ENCODE measurements around the gene CYSRT1.
"Not testable (repeated sequence)": the region's sequence is repeated elsewhere in the genome, so short reads cannot be mapped to it uniquely, and the experiment has no call there.

Gene CYSRT1

DNA sequence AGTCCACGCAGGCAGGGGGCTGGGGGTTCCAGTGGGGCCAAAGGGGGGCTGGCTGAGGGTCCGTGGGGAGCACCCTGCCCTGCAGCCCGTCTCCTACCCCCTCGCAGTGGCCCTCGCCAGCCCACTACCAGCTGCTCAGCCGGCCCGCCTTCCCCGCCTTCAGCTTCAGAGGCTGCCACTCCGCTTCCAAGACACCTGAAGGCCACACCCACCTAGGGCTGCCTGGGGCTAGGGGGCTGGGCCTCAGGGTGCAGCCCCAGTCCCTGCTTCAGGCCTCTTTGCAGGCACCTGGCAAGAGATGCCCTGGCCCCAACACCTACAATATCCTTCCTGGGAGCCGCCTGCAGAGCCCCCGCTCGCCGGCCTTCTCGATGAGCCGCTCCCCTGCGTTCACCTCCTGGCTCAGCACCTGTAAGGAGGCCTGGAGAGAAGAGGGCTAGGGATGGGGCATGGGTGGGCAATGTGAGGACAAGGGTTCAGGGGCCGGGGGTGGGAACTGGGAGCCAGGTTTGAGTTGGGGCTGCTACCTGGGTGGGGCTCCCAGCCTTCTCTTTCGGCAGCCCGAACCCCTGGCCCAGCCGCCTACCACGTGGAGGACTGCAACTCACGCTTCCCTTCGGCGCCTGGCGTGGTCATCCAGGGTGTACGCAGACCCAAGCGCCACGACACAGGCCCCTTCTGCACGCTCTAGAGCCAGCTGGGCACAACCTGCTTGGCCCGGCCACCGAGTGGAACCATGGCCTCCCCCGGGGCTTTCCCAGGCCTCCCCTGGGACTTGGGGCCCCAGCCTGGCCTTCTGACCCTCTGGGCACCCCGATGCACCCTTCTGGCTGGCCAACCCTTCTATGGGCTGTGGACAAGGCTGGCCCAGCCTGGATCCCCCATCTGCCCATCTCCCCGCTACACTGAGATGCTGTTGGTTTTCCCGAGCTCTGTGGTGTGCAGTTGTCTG, 27.9 kb downstream of the CYSRT1 start:
- no peak for DNase-seq (ENCODE audit: low read depth)

DNA sequence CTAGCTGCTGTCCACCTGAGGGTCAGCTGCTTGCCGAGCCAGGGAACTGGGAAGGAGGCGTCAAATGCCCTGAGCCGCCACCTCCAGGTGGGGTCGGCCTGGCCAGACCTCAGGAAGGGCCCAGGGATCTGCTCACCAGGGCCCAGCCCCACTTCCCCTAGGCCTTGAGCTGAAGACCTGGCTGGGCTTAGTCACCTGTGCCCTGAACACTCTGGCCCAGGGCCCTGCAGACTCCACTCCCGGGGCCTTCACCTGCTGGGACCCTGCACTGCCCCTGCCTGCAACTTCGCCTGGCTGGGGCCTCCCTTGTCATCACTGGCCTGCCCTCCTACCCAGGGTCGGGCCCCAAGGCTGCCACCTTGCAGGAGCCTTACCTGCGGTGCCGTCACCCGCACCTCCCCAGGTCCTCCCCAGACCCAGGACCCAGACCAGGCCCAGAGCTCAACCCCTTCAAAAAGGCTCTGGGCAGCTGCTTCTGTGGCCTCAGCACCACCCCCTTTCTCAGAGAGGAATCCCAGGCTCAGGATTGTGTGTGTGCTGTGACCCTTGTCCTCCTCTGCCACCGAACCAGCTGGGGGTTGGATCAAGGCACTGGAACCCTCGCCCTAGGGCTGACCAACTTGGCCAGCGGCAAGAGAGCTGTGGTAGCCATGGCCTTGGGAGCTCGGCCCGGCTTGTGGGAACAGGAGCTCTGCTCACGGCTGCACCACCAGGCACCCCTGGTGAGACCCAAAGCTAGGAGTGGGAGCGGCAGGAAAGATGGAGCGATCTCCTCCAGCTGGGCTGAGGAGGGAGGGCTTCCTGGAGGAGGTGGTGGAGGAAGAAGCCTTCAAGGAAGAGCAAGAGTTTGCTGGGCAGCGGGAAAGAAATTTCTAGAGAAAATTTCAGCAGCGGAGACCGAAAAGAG, 29.0 kb downstream of the CYSRT1 start:
- no peak for DNase-seq (ENCODE audit: low read depth)

DNA sequence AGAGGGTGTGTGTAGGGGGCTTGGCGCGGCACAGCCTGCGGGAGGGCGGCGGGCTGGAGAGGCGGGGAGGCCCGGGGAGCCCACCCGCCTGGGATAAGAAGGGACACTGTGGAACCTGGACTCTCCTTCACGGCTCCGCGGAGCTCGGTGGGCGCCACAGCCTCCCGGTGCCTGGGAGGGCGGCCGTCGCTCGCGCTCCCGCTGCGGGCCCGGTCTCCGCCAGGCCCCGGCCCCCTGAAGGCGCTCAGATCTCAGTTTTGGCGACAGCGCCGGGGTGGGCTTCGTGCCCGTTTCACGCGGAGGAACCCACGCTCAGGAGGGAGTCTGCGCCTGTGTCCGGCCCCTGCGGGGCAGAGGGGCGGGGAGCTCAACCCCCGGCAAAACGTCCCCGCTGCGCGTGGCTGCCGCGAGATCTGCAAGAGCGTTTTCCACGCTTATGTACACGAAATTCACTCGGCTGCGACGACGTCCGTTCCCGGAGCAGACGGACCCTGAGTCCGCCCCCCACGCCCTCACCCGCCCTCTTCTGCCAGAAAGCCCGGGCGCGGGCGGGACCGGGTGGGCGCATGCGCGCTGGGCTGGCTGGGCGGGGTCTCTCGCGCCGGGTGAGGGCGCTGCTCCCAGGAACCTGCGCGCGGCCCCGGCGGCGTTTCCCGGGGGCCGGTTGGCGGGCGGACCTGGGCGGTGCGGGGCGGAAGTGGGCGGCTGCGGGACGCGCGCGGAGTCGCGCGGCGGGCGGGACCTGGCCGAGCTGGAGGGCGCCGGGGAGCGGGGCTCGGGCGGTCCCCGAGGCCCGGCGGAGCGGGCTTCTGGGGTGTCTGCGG, 29.9 kb downstream of the CYSRT1 start, which contains the start of gene NELFB:
NELFB (plus strand) TSS at position 704 of the 824 bp plus-strand sequence.
- peak; percentile 96 for DNase-seq (ENCODE audit: low read depth)

DNA sequence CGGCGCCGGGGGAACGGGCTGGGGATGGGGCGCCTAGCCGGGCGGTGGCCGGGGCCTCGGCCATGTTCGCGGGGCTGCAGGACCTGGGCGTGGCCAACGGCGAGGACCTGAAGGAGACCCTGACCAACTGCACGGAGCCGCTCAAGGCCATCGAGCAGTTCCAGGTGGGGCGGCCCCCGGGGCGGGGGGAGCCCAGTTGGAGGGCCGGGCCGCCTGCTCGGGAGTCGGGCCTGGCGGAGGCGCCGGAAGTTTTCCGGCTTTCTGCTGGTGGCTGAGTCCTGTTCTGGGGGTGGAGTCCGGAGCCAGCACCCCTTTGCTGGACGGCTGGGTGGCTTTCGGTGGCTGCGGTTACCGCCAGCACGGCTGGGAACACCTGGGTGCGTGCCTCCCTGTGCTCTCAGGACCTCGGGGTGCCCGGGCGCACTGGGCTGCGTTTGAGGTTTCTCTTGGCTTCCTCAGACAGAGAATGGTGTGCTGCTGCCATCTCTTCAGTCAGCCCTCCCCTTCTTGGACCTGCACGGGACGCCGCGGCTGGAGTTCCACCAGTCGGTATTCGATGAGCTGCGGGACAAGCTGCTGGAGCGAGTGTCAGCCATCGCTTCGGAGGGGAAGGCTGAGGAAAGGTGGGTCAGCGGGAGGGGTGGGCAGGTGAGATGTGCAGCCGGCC, 30.6 kb downstream of the CYSRT1 start:
- no peak for DNase-seq (ENCODE audit: low read depth)

DNA sequence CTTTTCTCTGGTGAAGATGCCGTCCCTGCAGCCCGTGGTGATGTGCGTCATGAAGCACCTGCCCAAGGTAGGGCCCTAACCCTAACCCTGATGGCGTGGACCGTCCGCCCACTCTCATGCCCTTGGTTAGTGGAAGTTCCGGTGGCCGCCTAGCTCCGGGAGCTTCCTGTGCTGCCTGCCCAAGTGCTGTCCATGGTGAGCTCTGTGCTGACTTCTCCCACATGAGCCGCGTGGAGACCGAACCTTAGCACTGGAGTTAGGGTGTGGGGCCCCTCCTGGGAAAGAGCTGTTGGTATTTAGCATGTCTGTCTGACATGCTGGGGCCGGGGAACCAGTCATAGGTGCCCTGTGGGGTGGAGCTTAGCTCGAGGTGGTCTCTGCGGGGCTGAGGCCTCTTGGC, 31.4 kb downstream of the CYSRT1 start:
- no peak for DNase-seq (ENCODE audit: low read depth)

- DNase-seq (ENCODE audit: low read depth) = no peak
These were observed 31.9 kb downstream of the CYSRT1 start for GRCh38 chr9:137256856-137257255.

DNA sequence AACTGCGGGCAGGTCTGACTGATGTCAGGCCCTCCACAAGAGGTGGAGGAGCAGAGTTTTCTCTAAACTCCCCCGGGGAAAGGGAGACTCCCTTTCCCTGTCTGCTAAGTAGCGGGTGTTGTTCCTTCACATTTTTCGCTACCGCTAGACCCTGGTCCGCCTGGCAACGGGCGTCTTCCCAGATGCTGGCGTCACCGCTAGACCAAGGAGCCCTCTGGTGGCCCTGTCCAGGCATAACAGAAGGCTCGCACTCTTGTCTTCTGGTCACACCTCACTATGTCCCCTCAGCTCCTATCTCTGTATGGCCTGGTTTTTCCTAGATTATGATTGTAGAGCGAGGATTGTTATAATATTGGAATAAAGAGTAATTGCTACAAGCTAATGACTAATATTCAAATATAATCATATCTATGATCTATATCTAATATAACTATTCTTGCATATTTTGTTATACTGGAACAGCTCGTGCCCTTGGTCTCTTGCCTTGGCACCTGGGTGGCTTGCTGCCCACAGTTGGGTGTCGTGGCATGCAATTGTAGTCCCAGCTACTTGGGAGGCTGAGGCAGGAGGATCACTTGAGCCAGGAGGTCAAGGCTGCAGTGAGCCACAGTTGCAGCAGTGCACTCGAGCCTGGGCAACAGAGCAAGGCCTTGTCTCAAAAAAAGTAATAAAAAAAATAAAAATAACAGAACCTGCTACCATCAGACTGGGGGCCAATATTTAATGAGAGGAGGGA, 37.4 kb downstream of the CYSRT1 start:
- not testable (repeated sequence) for DNase-seq (ENCODE audit: low read depth)

DNA sequence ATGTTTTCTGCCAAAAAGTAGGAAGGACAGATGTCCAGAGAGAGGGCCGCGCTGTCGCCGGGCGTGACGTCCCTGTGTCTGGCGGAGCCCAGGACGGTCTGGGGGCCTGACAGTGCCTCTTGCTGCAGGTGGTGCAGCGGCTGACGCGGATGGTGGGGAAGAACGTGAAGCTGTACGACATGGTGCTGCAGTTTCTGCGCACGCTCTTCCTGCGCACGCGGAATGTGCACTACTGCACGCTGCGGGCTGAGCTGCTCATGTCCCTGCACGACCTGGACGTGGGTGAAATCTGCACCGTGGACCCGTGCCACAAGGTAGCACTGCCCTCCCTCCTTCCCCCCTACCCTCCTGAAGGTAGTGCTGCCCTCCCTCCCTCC, 37.9 kb downstream of the CYSRT1 start:
- no peak for DNase-seq (ENCODE audit: low read depth)

- DNase-seq (ENCODE audit: low read depth) = no peak
These were observed 38.5 kb downstream of the CYSRT1 start for GRCh38 chr9:137263506-137263905.

DNA sequence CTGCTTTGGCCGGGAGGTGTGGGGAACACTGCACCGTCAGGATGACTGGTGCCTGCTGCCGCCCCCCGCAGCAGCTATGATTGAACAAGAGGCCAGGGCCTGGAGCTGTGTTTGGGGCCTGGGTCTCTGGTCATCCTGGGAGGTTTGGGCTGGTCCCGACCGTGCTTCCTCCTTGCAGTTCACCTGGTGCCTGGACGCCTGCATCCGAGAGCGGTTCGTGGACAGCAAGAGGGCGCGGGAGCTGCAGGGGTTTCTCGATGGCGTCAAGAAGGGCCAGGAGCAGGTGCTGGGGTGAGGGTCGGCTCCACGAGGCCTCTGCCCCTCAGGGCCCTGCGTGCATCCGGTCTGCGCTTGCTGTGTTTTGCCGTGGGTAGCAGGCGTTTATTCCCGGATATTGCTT, 39.1 kb downstream of the CYSRT1 start:
- DNase-seq (ENCODE audit: low read depth) = no peak

DNA sequence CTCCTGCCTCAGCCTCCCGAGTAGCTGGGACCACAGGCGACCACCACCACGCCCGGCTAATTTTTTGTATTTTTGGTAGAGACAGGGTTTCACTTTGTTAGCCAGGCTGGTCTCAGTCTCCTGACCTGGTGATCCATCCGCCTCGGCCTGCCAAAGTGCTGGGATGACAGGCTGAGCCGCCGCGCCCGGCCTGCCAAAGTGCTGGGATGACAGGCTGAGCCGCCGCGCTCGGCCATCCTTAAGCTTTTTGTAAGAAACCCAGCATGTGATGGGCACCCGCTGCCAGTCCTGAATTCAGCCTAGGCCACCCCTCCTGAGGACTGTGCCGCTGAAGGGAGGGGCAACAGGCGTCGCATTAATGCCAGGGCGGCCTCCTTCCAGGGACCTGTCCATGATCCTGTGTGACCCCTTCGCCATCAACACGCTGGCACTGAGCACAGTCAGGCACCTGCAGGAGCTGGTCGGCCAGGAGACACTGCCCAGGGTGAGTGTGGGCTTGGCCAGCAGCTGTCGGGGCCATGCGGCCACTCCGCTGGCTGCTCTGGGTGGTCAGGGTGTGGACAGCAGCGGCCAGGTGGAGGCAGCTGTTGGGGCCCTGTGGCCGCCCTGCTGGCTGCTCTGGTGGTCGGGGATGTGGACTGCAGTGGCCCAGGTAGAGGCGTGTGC, 40.7 kb downstream of the CYSRT1 start:
- no peak for DNase-seq (ENCODE audit: low read depth)

DNA sequence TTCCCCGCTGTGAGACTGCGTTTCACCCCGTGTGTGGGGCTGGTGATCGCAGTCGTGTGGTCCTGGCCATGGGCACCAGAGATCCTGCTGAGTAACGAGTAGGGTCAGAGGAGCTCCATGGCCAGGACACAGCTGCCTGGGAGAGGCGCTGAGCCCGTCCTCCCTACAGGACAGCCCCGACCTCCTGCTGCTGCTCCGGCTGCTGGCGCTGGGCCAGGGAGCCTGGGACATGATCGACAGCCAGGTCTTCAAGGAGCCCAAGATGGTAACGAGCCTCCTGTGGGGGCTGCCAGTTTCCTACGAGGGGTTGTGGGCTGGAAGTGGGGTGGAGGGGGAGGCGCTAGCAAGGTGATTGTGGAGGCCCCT, 41.2 kb downstream of the CYSRT1 start:
- DNase-seq (ENCODE audit: low read depth) = no peak

GRCh38 chr9:137266585-137267453, 41.8 kb downstream of the CYSRT1 start:
- no peak for DNase-seq (ENCODE audit: low read depth)

DNA sequence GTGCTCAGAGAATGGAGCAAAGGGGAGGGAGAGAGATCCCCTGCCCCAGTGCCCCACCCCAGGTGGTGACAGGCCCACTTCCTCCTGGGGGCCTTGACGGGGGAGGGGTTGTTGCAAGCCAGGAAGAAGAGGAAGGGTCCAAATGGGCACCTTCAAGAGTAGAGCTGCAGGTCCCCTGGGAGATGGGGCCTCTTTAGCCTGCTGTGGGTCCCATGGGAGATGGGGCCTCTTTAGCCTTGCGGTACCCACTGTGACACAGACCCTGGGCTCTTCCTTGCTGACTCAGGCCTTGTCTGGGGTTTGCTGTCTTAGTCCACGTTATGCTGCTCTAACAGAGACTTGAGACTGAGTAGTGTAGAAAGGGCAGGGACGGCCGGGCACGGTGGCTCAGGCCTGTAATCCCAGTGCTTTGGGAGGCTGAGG, 43.0 kb downstream of the CYSRT1 start:
- no peak for DNase-seq (ENCODE audit: low read depth)

DNA sequence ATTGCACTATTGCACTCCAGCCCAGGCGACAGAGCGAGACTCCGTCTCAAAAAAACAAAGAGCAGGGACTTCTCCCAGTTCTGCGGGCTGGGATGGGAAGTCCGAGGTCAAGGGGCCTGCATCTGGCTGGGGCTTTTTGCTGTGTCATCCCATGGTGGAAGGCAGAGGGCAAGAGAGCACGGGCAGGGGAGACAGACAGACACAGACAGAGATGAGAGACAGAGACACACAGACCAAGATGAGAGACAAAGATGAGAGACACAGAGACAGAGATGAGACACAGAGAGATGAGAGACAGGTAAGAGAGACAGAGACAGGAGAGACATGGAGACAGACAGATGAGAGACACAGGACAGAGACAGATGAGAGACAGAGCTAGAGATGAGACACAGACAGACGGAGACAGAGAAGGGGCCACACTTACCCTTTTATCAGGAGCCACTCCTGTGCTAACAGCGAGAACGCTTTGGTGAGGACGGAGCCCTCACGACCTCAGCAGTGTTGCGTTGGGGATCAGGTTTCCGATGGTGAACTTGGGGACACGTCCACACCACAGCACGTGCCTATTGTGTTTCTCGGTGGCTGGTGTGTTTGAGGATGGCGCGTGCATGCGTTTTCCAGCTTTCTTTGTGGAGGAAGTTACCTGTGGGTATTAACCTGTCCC, 43.7 kb downstream of the CYSRT1 start:
- no peak for DNase-seq (ENCODE audit: low read depth)

DNA sequence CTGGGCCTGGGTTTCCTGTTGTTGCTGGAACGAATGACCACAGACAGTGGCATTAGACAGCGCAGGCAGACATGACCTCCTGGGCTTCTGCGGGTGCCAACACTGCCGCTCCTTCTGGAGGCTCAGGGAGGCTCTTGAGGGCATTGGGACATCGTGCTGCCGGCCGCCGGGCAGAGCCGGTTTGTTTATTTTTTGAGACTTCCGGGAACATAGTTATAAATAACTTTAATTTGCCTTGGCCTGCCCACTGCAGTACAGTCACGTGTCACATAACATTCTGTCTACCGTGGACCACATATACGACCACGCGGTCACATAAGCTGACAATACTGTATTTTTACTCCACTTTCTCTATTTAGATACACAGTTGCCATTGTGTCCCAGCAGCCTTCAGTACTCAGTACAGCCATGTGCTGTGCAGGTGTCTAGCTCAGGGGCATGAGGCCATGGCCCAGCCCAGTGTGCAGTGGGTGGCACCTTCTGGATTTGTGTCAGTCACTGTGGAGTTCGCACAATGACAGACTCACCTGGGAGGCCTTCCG, 44.3 kb downstream of the CYSRT1 start:
- DNase-seq (ENCODE audit: low read depth) = no peak

DNA sequence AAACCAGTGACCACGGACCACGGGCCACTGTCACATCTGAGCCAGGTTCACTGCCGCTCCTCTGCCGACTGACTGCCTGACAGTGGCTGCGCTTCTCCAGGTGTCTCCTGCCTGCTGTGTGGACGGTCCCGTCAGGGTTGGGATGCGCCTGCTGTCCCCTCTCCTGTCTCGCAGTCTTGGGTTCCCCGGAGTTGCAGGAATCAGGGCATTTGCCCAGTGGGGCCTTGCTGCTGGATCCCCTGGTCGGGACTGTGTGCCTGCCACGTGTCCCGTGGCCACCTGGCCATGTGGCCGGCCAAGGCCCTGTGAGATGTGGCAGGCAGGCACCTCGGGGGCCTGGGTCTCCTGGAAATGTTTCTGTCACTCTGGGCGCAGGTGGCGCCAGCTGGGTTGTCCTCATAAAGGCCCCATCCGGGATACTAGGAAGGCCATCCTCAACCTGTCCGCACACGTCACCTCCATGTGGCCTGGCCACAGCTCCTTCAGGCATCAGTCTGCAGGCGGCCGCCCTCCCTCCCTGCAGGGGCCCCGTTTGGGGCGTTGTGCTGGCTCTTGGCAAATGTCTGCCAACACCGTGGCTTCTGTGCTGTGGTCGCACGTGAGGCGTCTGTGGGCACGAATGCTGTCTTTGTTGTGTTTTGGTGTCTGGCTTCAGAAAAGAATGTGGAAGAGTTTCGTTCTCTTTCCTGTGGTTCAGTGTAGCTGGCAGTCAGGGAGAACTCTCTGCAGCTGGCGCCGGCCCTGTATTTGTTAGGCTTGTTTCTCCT, 46.1 kb downstream of the CYSRT1 start:
- no peak for DNase-seq (ENCODE audit: low read depth)

DNA sequence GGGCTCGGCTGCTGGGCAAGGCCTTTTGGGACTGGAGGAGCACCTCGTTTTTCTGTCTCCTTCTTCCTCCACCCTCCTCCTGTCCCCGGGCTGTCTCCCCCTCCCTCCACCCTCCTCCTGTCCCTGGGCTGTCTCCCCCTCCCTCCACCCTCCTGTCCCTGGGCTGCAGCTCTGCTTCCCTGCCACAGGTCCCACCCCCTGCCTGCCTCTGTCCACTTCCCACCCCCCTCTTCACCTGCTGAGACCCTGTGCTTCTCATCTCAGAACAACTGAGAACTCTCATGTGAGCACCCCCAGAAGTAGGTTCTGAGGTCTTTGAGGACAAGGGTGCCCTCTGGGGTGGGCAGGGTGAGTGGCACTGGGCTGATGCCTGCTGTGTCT, 46.7 kb downstream of the CYSRT1 start:
- no peak for DNase-seq (ENCODE audit: low read depth)
